Left lung (tissue), 10 donors: ENCODE data around the gene LDLRAD3. TPM values are rescaled to one million over a fixed set of nuclear protein-coding genes. Genes with fewer than 3 reads are reported as not detected.

Experiments used
- ATAC-seq: fragments of 200-7000 bp; cut with Tn5 transposase; one replicate; pipeline ENCODE4 v1.9.1; 2020; ENCODE audit warnings: moderate library complexity
- DNase-seq, 4 donors: peaks; one replicate each; pipeline ENCODE4 v3.0.0-alpha.2; 2013 to 2020
- H3K27ac ChIP-seq, 2 donors: fragments of 200-600 bp; sonication (generic) in 1 of 2; one replicate each; pipeline versions ENCODE4 v1.5.0 to v1.8.0; 2020 to 2021
- H3K27me3 ChIP-seq, 2 donors: fragments of 200-600 bp; sonication (generic) in 1 of 2; one replicate each; pipeline versions ENCODE4 v1.5.0 to v1.8.0; 2020 to 2021
- H3K36me3 ChIP-seq, 2 donors: fragments of 200-600 bp; sonication (generic) in 1 of 2; one replicate each; pipeline versions ENCODE4 v1.5.0 to v1.8.0; 2020 to 2021
- H3K4me1 ChIP-seq, 2 donors: fragments of 200-600 bp; one replicate each; pipeline ENCODE4 v1.8.0; 2021
- H3K4me3 ChIP-seq, 2 donors: fragments of 200-600 bp; sonication (generic) in 1 of 2; one replicate each; pipeline versions ENCODE4 v1.5.0 to v1.8.0; 2020 to 2021; ENCODE audit warnings: mild to moderate bottlenecking in 1 of 2
- H3K9me3 ChIP-seq, 2 donors: fragments of 200-600 bp; sonication (generic) in 1 of 2; one replicate each; pipeline versions ENCODE4 v1.5.0 to v1.8.0; 2020 to 2021
- intact Hi-C, 2 donors: fragments of 100-400 bp; cut with DNase I; formaldehyde crosslinking; loops; one replicate each; pipeline versions ENCODE4 v1.11.2 to v1.14.2; 2022
- polyA plus RNA-seq, 6 donors: library from polyadenylated mRNA; unstranded; fragments of 120-200 nt; gene quantifications; one replicate each; pipeline ENCODE4 v1.2.1, GENCODE V29; 2013; ENCODE audit not compliant: insufficient read length in 6 of 6
- total RNA-seq, 2 donors: library from RNA; stranded (reverse); fragmentation: NEBNext Ultra II Directional; extraction: Animal tissue kit (Norgen Biotek cat#: 25700); gene quantifications; one replicate each; pipeline ENCODE4 v1.2.1, GENCODE V29; 2021
- TF ChIP-seq, protein P1 (sequence below), 2 donors: fragments of 200-600 bp; sonication (generic) in 1 of 2; IDR thresholded peaks; one replicate each; pipeline versions ENCODE4 v1.5.0 to v1.8.0; 2021; ENCODE audit warnings: antibody characterized with exemption in 2 of 2
- donor health status: DM: no; HTN: yes; CAD: no.
- donor health status: DM: no; HTN: no; CAD: no.

The LDLRAD3 gene
- total and polyA plus RNA-seq, 8 donors, result 7.1 to 18.2 (median 16.8) TPM

DNA sequence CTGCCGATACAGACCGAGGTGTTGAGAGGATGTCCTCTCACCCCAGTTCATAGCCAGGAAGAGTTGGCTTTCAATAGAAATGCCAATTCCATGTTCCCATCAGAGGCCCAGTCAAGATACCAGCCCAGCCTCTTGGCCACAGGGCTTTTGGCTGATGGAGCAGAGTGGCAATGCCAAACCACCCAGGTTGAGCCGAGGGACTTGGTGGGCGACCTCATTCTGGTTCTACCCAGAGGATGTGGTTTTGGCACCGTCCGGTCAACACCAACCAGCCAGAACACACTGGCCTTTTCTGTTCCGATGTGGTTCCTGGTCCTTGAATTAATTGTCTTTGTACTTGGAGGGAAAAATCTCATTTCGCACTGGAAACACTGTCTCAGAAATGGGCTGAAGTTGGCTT lies 284.8 kb downstream of the LDLRAD3 start:
- no peak for ATAC-seq
- intact Hi-C loops, result no loop called here
- H3K36me3 ChIP-seq, result no peaks in the 10 kb centered on the region
- no peaks in the 10 kb centered on the region for H3K4me1 ChIP-seq
- no peak for DNase-seq
- H3K27me3 ChIP-seq, result no peaks in the 10 kb centered on the region
- no peak overlapping the region for H3K27ac ChIP-seq
- TF ChIP-seq, protein P1, sequence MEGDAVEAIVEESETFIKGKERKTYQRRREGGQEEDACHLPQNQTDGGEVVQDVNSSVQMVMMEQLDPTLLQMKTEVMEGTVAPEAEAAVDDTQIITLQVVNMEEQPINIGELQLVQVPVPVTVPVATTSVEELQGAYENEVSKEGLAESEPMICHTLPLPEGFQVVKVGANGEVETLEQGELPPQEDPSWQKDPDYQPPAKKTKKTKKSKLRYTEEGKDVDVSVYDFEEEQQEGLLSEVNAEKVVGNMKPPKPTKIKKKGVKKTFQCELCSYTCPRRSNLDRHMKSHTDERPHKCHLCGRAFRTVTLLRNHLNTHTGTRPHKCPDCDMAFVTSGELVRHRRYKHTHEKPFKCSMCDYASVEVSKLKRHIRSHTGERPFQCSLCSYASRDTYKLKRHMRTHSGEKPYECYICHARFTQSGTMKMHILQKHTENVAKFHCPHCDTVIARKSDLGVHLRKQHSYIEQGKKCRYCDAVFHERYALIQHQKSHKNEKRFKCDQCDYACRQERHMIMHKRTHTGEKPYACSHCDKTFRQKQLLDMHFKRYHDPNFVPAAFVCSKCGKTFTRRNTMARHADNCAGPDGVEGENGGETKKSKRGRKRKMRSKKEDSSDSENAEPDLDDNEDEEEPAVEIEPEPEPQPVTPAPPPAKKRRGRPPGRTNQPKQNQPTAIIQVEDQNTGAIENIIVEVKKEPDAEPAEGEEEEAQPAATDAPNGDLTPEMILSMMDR (IDR thresholded peaks at IDR 0.05), result no peak
- no peaks in the 10 kb centered on the region for H3K9me3 ChIP-seq
- no peak overlapping the region for H3K4me3 ChIP-seq

DNA sequence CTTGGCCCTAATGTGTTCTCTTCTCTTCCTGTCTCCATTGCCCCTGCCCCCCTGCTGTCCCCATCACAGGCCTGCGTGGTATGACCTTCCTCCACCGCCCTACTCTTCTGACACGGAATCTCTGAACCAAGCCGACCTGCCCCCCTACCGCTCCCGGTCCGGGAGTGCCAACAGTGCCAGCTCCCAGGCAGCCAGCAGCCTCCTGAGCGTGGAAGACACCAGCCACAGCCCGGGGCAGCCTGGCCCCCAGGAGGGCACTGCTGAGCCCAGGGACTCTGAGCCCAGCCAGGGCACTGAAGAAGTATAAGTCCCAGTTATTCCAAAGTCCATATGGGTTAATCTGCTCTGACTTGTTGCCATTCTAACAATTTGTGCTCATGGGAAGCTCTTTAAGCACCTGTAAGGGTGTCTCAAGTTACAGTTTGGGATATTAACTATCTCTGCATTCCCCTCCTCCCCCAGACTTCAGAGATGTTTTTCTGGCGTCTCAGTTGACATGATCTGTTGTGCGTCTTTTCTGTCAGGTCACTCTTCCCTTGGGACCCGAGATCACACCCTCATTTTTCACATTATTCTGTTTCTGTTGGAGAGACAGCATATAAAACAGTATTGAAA lies 285.3 kb downstream of the LDLRAD3 start:
- H3K4me1 ChIP-seq, result no peaks in the 10 kb centered on the region
- no peak overlapping the region for H3K4me3 ChIP-seq
- intact Hi-C loops, result no loop called here
- H3K27ac ChIP-seq, result no peak overlapping the region
- no peaks in the 10 kb centered on the region for H3K9me3 ChIP-seq
- TF ChIP-seq, protein P1 (IDR thresholded peaks at IDR 0.05), result no peak
- H3K36me3 ChIP-seq, result no peaks in the 10 kb centered on the region
- DNase-seq (no peak), ATAC-seq (no peak)
- H3K27me3 ChIP-seq, result no peaks in the 10 kb centered on the region

DNA sequence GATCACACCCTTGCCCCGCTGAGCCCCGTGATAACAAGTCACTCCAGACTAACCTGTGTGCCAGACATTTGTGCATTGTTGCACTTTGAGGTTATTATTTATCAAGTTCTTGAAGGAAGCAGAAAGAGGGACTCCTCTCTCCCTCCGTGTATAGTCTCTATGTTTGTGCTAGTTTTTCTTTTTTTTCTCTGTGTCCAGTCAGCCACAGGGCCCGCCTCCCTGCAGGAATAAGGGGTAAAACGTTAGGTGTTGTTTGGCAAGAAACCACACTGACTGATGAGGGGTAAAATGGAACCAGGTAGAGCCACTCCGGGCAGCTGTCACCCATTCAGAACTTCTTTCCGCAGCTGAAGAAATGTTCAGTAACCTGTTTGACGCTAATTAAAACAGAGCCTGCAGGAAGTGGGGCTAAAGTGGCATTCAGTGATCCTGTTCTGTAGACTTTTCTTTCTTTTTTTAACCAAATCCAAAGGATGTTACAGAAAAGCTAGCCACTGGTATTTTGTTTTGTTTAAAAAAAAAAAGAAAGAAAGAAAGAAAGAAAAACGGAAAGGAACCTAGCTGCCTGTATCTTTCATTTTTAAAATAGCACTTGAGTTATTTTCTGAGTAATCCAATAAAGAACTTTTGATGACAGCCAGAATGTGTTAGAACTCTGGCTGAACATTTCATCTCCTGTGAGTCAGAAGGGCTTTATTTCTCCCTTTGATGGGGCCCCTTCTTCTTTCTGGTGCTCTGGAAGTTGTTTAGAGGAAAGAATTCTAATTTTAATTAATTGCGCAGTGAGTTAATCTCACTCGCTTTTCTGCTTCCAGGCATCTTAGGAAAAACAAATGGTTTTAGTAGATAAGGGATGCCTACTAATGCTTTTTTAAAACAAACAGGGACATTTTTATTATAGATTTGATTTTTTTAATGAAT lies 287.2 kb downstream of the LDLRAD3 start:
- H3K9me3 ChIP-seq, result no peaks in the 10 kb centered on the region
- DNase-seq (no peak), ATAC-seq (peak; percentile 45)
- intact Hi-C loops, result no loop called here
- H3K4me3 ChIP-seq, result no peak overlapping the region
- no peak overlapping the region for H3K27ac ChIP-seq
- TF ChIP-seq, protein P1 (IDR thresholded peaks at IDR 0.05), result no peak
- no peaks in the 10 kb centered on the region for H3K4me1 ChIP-seq
- H3K36me3 ChIP-seq, result no peaks in the 10 kb centered on the region
- no peaks in the 10 kb centered on the region for H3K27me3 ChIP-seq

DNA sequence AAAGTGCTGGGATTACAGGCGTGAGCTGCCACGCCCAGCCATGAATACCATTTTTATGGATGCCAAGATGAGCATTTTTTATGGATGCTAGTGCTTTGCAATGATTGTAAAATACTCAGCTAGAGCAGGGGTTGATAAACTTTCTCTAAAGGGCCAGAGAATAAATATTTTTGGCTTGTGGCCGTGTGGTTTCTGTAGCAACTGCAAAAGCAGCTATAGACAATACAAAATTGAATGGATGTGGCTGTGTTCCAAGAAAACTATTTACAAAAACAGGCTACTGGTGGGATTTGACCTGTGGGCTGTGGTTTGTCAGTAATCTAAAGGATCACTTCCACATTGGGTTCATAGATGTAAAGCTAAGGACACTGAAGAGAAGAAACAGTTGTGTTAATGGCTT lies 289.3 kb downstream of the LDLRAD3 start:
- no peak overlapping the region for H3K4me3 ChIP-seq
- H3K4me1 ChIP-seq, result no peaks in the 10 kb centered on the region
- no peaks in the 10 kb centered on the region for H3K27me3 ChIP-seq
- H3K9me3 ChIP-seq, result no peaks in the 10 kb centered on the region
- TF ChIP-seq, protein P1 (IDR thresholded peaks at IDR 0.05), result no peak
- ATAC-seq (no peak), DNase-seq (peak in 2 of 4 donors; percentile 30 to 51)
- H3K27ac ChIP-seq, result no peak overlapping the region
- intact Hi-C loops, result no loop called here
- H3K36me3 ChIP-seq, result no peaks in the 10 kb centered on the region

DNA sequence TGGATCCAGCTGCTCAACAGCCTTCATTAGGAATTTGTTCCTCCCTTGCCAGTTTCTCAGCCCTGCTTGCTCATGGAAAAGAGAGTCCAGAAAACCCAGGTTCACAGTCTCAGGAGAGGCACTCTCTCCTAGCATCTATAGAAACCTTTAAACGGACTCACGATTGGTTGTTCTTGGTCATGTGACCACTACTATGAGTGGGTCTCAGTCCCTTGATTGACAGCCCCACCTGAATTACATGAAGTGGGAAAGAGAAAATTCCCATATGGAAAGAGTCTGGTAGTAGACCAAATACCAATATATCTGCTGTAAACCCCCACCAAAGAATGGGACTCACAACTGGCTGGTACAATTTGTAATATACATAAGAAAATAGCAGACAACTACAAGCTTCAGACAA lies 291.0 kb downstream of the LDLRAD3 start:
- Histone ChIP-seq H3K4me3 (no peak overlapping the region), H3K27ac (no peak overlapping the region), H3K27me3 (no peaks in the 10 kb centered on the region), H3K4me1 (no peaks in the 10 kb centered on the region), H3K36me3 (no peaks in the 10 kb centered on the region), H3K9me3 (no peaks in the 10 kb centered on the region)
- DNase-seq (no peak), ATAC-seq (no peak)
- TF ChIP-seq, protein P1 (IDR thresholded peaks at IDR 0.05), result no peak
- intact Hi-C loops, result no loop called here
